ENCODE measurements around the gene LRRC73.

Gene LRRC73

GRCh38 chr6:43510827-43511163 is 649 bp upstream of the LRRC73 start:
- TF ChIP-seq, protein P1, sequence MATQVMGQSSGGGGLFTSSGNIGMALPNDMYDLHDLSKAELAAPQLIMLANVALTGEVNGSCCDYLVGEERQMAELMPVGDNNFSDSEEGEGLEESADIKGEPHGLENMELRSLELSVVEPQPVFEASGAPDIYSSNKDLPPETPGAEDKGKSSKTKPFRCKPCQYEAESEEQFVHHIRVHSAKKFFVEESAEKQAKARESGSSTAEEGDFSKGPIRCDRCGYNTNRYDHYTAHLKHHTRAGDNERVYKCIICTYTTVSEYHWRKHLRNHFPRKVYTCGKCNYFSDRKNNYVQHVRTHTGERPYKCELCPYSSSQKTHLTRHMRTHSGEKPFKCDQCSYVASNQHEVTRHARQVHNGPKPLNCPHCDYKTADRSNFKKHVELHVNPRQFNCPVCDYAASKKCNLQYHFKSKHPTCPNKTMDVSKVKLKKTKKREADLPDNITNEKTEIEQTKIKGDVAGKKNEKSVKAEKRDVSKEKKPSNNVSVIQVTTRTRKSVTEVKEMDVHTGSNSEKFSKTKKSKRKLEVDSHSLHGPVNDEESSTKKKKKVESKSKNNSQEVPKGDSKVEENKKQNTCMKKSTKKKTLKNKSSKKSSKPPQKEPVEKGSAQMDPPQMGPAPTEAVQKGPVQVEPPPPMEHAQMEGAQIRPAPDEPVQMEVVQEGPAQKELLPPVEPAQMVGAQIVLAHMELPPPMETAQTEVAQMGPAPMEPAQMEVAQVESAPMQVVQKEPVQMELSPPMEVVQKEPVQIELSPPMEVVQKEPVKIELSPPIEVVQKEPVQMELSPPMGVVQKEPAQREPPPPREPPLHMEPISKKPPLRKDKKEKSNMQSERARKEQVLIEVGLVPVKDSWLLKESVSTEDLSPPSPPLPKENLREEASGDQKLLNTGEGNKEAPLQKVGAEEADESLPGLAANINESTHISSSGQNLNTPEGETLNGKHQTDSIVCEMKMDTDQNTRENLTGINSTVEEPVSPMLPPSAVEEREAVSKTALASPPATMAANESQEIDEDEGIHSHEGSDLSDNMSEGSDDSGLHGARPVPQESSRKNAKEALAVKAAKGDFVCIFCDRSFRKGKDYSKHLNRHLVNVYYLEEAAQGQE (IDR thresholded peaks at IDR 0.05; ENCODE audit: insufficient read depth in 1 of 2, low read depth in 2 of 2, low read length in 2 of 2) = no peak
- TF ChIP-seq POLR2AphosphoS5 (IDR thresholded peaks at IDR 0.05; ENCODE audit: low read depth, low read length) (no peak), SIN3A (IDR thresholded peaks at IDR 0.05; ENCODE audit: borderline replicate concordance, insufficient read depth, low read length) (no peak), TAF1 (IDR thresholded peaks at IDR 0.05; ENCODE audit: borderline replicate concordance, insufficient read depth, low read length) (no peak), FOXP2 (optimal IDR thresholded peaks at IDR 0.05; ENCODE audit: borderline replicate concordance, extremely low read depth, extremely low read length, insufficient read depth) (no peak)

GRCh38 chr6:43509142-43509983 is 783 bp downstream of the LRRC73 start:
- TF ChIP-seq SIN3A (IDR thresholded peaks at IDR 0.05; ENCODE audit: borderline replicate concordance, insufficient read depth, low read length) = no peak
- no peak for TF ChIP-seq TAF1 (IDR thresholded peaks at IDR 0.05; ENCODE audit: borderline replicate concordance, insufficient read depth, low read length)
- TF ChIP-seq FOXP2 (optimal IDR thresholded peaks at IDR 0.05; ENCODE audit: borderline replicate concordance, extremely low read depth, extremely low read length, insufficient read depth) = no peak
- TF ChIP-seq POLR2AphosphoS5 (IDR thresholded peaks at IDR 0.05; ENCODE audit: low read depth, low read length) = no peak
- TF ChIP-seq, protein P1 (IDR thresholded peaks at IDR 0.05; ENCODE audit: insufficient read depth in 1 of 2, low read depth in 2 of 2, low read length in 2 of 2) = no peak

DNA sequence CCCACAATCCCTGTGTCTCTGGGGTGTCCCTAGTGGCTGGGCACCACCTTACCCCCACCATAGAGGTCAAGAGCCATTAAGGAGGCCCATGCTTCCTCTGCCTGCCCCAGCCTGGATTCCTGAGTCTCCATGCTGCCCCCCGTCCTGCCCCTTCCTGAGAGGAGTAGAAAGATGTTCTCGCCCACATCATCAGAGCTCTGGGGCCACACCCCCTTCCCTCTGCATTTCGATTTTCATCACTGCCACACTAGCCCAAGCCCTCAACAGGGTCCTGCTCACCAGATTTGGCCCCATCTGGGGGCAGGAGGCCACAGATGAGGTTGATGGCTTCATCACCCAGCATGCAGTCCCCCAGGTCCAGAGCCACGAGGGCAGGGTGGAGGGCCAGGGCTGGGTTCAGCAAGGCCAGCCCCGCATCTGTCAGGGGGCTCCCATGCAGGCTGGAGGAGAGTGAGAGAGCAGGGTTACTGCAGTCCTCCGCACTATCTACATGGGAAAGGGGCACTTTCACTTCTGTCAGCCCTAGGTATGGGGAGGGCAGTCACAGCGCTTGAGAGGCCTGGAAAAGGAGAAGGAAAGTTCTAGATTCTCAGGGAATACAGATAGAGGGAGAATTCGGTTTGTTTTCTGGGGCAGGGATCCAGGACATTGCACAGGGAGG is 1.5 kb downstream of the LRRC73 start:
- TF ChIP-seq POLR2AphosphoS5 (IDR thresholded peaks at IDR 0.05; ENCODE audit: low read depth, low read length) (no peak), SIN3A (IDR thresholded peaks at IDR 0.05; ENCODE audit: borderline replicate concordance, insufficient read depth, low read length) (no peak), FOXP2 (optimal IDR thresholded peaks at IDR 0.05; ENCODE audit: borderline replicate concordance, extremely low read depth, extremely low read length, insufficient read depth) (no peak), TAF1 (IDR thresholded peaks at IDR 0.05; ENCODE audit: borderline replicate concordance, insufficient read depth, low read length) (no peak)
- TF ChIP-seq, protein P1 (IDR thresholded peaks at IDR 0.05; ENCODE audit: insufficient read depth in 1 of 2, low read depth in 2 of 2, low read length in 2 of 2) = no peak

GRCh38 chr6:43506667-43507471 is 3.3 kb downstream of the LRRC73 start:
- TF ChIP-seq POLR2AphosphoS5 (IDR thresholded peaks at IDR 0.05; ENCODE audit: low read depth, low read length) (no peak), FOXP2 (optimal IDR thresholded peaks at IDR 0.05; ENCODE audit: borderline replicate concordance, extremely low read depth, extremely low read length, insufficient read depth) (no peak), TAF1 (IDR thresholded peaks at IDR 0.05; ENCODE audit: borderline replicate concordance, insufficient read depth, low read length) (no peak), SIN3A (IDR thresholded peaks at IDR 0.05; ENCODE audit: borderline replicate concordance, insufficient read depth, low read length) (no peak)
- TF ChIP-seq, protein P1 (IDR thresholded peaks at IDR 0.05; ENCODE audit: insufficient read depth in 1 of 2, low read depth in 2 of 2, low read length in 2 of 2) = no peak
